Skin epidermis (tissue), 12 donors: Measurements from ENCODE around the gene ZMYM2.

Experiments
- H3K27ac ChIP-seq, 21 experiments: fragments of 200-600 bp; sonication (generic) in 11 of 21; one replicate each; pipeline ENCODE4 v1.5.0; 2020; ENCODE audit warnings: mild to moderate bottlenecking in 3 of 21, inconsistent platforms in 2 of 21, moderate library complexity in 2 of 21
- H3K4me3 ChIP-seq, 7 experiments: fragments of 200-600 bp; sonication (generic) in 2 of 7; one replicate each; pipeline ENCODE4 v1.5.0; 2020; ENCODE audit warnings: inconsistent platforms in 2 of 7, mild to moderate bottlenecking in 2 of 7, moderate library complexity in 1 of 7

Gene ZMYM2

GRCh38 chr13:19981685-19982238 lies 23.2 kb downstream of the ZMYM2 start:
- H3K27ac ChIP-seq = no peak overlapping the region
- H3K4me3 ChIP-seq = no peak overlapping the region

DNA sequence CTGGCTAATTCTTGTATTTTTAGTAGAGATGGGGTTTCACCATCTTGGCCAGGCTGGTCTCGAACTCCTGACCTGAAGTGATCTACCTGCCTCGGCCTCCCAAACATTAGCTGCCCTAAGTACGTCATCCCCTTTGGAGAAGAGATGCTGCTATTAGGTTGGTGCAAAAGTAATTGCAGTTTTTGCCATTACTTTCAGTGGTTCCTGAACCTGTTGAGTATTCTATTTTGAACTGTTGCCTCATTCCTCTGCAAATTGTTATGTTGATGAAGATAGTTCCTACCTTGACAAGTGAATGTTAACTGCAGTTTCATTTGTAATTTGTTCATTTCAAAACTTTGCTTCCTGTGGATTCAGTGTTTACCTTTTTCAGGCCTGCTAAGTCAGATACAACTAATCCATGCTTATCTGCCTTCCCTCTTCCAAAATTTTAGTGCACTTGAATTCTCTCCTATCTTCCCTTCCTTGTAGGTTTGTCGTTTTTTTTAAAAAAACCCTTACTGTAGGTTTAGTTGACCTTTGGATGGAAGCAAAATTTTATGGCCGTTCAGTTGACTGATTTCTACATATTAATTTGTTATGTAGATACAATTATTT lies 24.0 kb downstream of the ZMYM2 start:
- H3K4me3 ChIP-seq = no peak overlapping the region
- H3K27ac ChIP-seq = no peak overlapping the region

GRCh38 chr13:19984430-19985218 lies 26.1 kb downstream of the ZMYM2 start:
- Histone ChIP-seq H3K4me3 (no peak overlapping the region), H3K27ac (no peak overlapping the region)

GRCh38 chr13:19985219-19985556 lies 26.7 kb downstream of the ZMYM2 start:
- H3K27ac ChIP-seq = no peak overlapping the region
- no peak overlapping the region for H3K4me3 ChIP-seq

DNA sequence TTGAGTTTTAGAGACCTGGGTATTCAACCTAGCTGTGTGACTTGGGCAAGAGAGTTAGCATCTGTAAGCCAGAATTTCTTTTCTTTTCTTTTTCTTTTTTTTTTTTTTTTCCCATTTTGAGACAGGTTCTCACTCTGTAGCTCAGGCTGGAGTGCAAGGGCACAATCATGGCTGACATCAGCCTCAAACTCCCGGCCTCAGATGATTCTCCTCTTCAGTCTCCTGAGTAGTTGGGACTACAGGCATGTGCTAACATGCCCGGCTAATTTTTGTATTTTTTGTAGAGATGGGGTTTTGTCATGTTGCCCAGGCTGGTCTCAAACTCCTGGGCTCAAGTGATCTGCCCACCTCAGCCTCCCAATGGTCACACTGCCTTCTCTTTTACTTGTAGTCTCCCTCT lies 33.0 kb downstream of the ZMYM2 start:
- Histone ChIP-seq H3K27ac (no peak overlapping the region), H3K4me3 (no peak overlapping the region)

- H3K27ac ChIP-seq = no peak overlapping the region
Measured at GRCh38 chr13:19993024-19993423, 34.5 kb downstream of the ZMYM2 start.

GRCh38 chr13:19998960-19999359 lies 40.4 kb downstream of the ZMYM2 start:
- H3K4me3 ChIP-seq = no peak overlapping the region

More at GRCh38 chr13:19993024-19993423, 34.5 kb downstream of the ZMYM2 start:
- H3K4me3 ChIP-seq = no peak overlapping the region

GRCh38 chr13:20000062-20000552 lies 41.6 kb downstream of the ZMYM2 start:
- Histone ChIP-seq H3K27ac (no peak overlapping the region), H3K4me3 (no peak overlapping the region)

More at GRCh38 chr13:19998960-19999359, 40.4 kb downstream of the ZMYM2 start:
- no peak overlapping the region for H3K27ac ChIP-seq

DNA sequence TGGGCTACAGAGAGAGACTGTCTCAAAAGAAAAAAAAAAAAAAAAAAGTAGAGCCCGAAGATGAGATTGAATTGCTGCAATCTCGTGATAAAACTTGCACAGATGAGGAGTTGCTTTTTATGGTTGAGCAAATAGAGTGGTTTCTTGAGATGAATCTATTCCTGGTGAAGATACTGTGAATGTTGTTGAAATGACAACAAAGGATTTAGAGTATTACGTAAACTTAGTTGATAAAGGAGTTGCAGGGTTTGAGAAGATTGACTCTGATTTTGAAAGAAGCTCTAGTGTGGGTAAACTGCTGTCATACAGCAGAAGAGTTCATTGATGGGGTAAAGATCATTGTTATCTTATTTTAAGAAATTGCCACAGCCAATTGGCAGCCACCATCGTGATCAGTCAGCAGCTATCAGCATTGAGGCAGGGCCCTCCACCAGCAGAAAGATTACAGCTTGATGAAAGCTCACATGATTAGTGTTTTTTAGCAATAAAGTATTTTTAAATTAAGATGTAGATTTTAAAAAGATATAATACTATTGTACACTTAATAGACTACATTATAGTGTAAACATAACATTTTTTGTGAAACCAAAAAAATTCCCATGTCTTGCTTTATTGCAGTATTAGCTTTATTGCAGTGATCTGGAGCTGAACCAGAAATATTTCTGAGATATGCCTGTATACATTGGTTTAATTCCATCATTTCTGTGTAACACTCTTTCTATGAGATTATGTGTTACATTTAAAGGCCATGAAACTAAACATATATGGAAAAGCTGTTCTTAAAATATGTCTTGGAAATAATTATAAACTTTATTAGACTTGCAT lies 43.1 kb downstream of the ZMYM2 start:
- H3K4me3 ChIP-seq = no peak overlapping the region
- no peak overlapping the region for H3K27ac ChIP-seq

DNA sequence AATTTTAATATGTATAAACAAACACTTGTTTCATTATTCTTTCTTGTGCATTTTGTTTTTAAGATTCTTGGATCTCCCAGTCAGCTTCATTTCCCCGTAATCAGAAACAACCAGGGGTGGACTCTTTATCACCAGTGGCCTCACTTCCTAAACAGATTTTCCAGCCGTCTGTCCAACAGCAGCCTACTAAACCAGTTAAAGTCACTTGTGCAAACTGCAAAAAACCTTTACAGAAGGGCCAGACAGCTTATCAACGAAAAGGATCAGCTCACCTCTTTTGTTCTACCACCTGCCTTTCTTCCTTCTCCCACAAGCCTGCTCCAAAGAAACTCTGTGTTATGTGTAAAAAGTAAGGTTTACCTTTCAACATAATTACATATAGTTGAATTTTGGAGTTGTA lies 44.3 kb downstream of the ZMYM2 start:
- no peak overlapping the region for H3K27ac ChIP-seq
- H3K4me3 ChIP-seq = no peak overlapping the region

- Histone ChIP-seq H3K4me3 (no peak overlapping the region), H3K27ac (no peak overlapping the region)
Measured at GRCh38 chr13:20006206-20006605, 47.7 kb downstream of the ZMYM2 start.

GRCh38 chr13:20015763-20016162 lies 57.2 kb downstream of the ZMYM2 start:
- H3K27ac ChIP-seq = no peak overlapping the region

DNA sequence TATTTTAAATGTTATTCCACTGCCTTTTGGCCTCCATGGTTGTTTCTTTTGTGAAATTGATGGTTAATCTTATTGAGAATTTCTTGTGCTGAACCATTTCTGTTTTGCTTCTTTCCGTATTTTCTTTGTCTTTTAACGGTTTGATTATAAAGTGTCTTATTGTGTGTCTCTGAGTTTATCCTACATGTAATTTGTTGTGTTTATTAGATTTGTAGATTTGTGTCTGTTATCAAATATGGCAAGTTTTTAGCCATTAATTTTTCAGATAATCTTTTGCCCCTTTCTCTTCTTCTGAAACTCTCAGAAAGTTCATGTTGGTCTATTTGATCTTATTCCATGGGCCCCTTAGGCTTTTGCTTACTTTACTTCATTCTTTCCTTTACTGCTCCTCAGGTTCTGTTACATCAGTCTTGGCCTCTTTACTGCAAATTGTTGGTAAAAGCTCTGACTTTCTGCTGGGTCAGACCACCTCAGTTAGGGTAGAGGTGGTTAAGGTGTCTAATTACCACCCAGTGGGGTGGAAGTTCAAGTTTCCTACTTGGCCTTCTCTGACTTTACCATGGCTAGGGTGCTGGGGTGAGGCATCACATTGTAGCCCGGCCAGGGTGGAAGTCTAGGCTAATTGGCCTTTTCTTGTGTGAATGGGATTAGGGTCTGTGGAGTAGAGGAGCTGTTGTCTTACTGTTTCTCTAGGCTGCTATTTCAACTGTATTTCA lies 58.3 kb downstream of the ZMYM2 start:
- H3K4me3 ChIP-seq = no peak overlapping the region
- no peak overlapping the region for H3K27ac ChIP-seq

More at GRCh38 chr13:20015763-20016162, 57.2 kb downstream of the ZMYM2 start:
- H3K4me3 ChIP-seq = no peak overlapping the region

- Histone ChIP-seq H3K27ac (no peak overlapping the region), H3K4me3 (no peak overlapping the region)
Measured at GRCh38 chr13:20017365-20017711, 58.8 kb downstream of the ZMYM2 start.

DNA sequence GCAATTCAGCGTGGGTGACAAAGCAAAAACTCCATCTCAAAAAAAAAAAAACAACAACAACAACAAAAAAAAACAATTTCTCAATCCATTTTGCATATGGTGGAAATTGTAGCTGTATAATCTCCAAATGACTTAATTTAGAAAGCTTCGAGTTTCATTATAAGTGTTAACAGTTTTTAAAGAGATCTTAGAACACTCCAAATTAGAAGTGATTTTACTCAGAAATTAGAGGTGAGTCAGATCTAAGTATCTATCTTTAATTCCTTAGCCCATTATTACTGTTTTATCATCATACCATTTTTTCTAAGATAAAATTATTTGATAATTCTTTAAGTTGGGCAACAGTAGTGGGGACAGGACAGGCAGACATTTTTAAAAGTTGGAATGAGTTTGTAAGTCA lies 60.5 kb downstream of the ZMYM2 start:
- no peak overlapping the region for H3K27ac ChIP-seq
- H3K4me3 ChIP-seq = no peak overlapping the region

DNA sequence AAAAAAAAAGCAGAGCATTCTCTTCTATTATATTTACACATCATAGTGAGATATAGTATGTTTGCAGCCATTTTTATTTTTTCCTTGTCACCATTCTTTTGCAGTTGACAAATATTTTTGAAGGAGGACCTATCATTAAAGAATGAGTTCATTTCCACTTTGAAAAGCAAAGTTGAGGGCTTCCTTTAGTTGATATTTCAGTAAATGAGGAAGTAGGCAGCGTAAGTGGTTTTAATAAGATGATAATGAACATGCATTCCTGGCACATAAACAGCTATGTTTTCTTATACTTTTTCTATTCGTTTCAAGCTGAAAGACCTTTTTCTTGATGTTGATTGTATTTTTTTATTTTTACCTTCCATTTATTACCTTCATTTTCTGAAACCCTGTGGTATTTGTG lies 66.2 kb downstream of the ZMYM2 start:
- Histone ChIP-seq H3K4me3 (no peak overlapping the region), H3K27ac (no peak overlapping the region)

- Histone ChIP-seq H3K27ac (no peak overlapping the region), H3K4me3 (no peak overlapping the region)
Measured at GRCh38 chr13:20028953-20029352, 70.4 kb downstream of the ZMYM2 start.

DNA sequence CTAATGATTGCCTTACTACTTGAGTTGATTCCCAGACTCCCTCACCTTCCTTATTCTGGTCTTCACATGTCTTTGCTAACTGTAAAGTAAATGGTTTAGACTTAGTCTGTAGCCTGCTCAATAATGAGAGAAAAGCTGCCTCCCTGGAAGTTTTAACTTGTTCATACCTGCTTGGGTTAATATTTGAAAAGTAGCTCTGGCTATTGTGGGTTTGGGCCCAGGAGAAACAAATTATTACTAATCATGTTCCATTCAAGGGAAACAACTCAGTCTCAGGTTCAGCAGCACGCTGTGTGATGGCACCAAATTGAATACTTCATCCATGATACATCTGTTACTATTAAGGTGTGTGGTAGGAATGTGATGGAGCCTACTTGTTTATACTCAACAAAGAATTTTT lies 75.0 kb downstream of the ZMYM2 start:
- Histone ChIP-seq H3K4me3 (no peak overlapping the region), H3K27ac (no peak overlapping the region)

DNA sequence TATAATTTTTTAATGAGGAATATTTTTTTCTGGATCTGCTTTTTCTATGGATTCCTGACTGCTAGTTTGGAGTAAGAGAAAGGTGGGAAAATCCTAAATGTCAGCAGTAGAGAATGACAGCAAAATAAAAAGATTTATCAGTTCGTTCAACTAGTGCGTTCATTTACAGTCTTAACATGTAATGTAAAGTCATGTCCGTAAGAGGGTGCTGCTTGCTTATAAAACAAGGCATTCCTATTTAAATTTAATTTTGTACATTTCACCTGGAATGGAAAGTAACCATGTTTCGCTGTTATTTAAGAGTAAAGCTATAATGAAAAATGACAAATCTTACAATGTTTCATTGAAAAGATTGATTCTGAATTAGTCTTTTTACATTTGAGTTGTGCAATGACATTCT lies 76.6 kb downstream of the ZMYM2 start:
- H3K27ac ChIP-seq = no peak overlapping the region

GRCh38 chr13:20037908-20038307 lies 79.4 kb downstream of the ZMYM2 start:
- H3K27ac ChIP-seq = no peak overlapping the region
- H3K4me3 ChIP-seq = no peak overlapping the region

More for the DNA sequence above, 76.6 kb downstream of the ZMYM2 start:
- H3K4me3 ChIP-seq = no peak overlapping the region
